ENCODE data around the gene DENND1A. TPM values are rescaled to one million over a fixed set of nuclear protein-coding genes. Genes with fewer than 3 reads are reported as not detected.

DENND1A gene
- total RNA-seq, 1 donor from 2014 or later, result 14.9 TPM

DNA sequence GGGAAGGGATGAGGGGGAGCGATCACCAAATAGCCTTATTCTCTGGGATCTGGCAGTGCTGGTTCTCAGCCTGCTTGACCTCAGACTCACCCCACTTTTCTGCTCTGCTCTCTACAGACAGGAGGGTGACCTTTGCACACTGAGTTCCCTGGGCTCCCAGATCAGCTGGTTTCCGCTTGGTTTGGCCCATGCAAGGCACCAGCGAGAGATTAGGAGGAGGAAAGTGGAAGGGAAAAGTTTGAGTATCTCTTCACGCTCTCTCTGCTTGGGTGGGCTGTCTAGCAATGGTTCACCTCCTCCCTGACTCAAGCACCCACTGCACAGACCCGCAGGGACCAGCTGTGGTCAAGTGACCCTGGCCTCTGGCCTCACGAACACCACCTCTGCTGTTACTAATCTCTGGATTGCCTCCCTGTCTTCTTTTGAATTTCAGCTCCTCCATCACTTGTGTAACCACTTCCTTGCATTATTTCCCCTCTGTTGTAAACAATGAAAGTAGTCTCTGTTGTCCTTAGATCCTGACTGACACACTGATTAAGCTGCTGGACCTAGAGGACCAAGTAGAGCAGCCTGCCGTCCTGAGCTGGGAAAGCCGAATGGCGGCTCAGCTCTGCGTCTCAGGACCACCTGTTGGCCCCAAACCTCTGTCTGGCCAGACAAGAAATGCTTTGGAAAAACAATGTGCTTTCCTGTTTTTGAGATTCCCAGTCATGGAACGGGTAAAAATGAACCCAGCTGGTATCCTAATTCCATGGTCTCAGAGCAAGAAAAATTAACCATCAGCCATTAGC, 387.3 kb downstream of the DENND1A start:
- intact Hi-C loops (cut with micrococcal nuclease), result loop anchor here (5.0 kb wide), 1 partner anchor 455 kb away; no protein-coding TSS in a partner anchor

DNA sequence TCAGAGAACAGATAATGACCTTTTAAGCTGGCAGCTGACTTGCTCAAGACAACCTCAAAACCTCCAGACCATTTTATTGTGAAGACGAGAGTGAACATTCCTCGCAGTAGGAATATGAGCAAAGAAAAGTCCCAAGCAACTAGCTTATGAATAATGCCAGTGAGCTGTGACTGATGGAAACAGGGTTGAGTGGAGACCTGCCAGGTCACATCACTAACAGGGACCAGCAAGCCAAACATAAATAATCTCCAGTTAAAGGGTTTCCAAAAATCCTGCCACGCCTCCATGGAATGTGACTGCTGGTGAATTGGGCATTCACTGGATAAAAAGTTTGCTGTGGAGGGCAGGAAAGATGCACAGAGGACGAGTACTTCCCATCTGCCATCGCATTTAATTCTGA, 388.5 kb downstream of the DENND1A start:
- intact Hi-C loops (cut with micrococcal nuclease), result loop anchor here (5.0 kb wide), 1 partner anchor 456 kb away; no protein-coding TSS in a partner anchor

- intact Hi-C loops (cut with micrococcal nuclease), result loop anchor here (5.0 kb wide), 1 partner anchor 457 kb away; no protein-coding TSS in a partner anchor
These were observed 389.5 kb downstream of the DENND1A start for GRCh38 chr9:123540457-123540856.

GRCh38 chr9:123537809-123538208, 392.1 kb downstream of the DENND1A start:
- intact Hi-C loops (cut with micrococcal nuclease), result no loop called here

DNA sequence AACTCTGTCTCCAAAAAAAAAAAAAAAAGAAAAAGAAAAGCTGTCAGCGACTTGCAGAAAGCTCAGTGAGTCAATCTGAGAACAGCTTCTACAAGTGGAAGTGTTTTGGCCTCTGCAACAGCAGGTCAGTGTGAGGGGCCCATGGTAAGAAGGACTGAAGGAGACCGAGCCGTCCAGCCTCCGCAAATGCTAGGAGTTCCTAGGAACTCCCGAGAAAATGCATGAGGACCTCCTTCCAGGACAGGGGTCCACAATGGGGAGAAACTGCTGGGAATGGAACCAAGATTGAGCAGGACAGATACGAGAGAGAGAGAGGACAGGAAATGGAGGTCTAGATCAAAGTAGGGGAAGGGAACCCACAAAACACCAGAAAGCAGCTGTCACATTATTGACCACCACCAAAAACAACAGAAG, 393.5 kb downstream of the DENND1A start:
- intact Hi-C loops (cut with micrococcal nuclease), result no loop called here

DNA sequence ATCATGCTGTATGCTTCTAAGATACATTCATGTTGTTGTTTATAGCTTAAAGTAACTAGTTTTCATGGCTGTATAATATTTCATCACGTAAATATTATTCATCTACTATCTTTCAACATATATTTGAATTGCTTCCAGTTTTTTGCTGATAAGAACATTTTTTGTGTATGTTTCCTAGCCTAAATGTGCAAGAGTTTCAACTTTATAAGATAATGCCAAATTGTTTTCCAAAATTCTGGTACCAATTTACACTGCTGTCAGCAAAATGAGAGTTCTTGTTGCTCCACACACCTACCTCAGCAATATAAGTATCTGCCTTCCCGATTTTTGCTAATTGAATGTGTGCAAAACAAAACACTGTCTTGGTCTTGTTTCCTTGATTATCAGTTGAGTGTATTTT, 395.6 kb downstream of the DENND1A start:
- intact Hi-C loops (cut with micrococcal nuclease), result no loop called here

DNA sequence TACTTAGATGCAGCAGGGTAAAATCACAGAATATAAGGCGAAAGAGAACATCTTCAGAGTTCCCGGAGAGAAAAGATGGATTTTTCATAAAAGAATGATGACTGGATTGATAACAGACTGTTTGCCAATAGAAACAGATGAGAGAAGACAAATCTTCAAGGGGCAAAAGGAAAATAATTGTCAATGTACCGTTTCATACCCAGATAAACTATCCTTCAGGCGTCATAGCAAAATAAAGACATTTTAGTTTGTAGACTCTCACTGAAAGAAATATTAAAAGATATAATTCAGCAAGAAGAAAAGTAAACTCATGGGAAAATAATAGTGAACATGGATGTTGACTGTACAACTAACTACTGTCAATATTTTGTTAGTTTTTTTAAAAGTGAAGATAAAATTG, 399.7 kb downstream of the DENND1A start:
- intact Hi-C loops (cut with micrococcal nuclease), result no loop called here

GRCh38 chr9:123528501-123528900, 401.4 kb downstream of the DENND1A start:
- intact Hi-C loops (cut with micrococcal nuclease), result no loop called here

DNA sequence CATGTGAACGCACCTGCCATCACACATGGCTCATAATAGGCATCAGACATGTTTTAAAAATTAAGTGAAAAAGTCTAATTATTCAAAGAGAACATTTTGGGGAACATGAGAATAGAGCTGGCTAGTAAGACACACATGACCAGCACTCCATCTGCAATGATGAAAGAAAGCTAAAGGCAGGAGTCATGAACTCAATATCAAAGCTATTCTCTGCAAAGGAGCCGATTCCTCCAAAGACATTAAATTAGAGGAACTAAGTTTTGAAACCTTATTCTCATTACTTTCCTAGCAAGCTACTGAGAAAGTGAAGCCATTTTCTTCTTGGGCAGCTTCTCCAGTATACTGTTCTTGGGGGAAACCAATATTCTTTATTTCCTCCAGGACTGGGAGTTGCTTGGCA, 401.9 kb downstream of the DENND1A start:
- intact Hi-C loops (cut with micrococcal nuclease), result no loop called here

- intact Hi-C loops (cut with micrococcal nuclease), result no loop called here
These were observed 404.0 kb downstream of the DENND1A start for GRCh38 chr9:123525957-123526356.

DNA sequence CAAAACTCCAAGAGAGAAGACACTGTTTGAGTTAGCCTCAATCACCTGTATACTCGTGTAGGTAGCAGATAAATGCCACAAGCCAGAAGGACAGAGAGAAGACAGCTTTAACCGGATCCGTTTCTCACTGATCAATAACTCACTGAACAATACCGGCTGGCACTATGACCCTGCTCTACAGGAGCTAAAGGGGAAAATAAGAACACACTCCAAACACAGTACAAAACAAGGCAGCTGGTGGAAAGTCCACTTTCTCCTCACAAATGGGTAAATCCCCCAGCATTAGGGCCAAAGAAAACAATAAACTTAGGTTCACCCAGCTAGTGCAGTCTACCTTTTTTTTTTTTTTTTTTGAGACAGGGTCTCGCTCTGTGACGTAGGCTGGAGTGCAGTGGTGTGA, 404.5 kb downstream of the DENND1A start:
- intact Hi-C loops (cut with micrococcal nuclease), result no loop called here

- intact Hi-C loops (cut with micrococcal nuclease), result no loop called here
These were observed 405.1 kb downstream of the DENND1A start for GRCh38 chr9:123524866-123525265.

DNA sequence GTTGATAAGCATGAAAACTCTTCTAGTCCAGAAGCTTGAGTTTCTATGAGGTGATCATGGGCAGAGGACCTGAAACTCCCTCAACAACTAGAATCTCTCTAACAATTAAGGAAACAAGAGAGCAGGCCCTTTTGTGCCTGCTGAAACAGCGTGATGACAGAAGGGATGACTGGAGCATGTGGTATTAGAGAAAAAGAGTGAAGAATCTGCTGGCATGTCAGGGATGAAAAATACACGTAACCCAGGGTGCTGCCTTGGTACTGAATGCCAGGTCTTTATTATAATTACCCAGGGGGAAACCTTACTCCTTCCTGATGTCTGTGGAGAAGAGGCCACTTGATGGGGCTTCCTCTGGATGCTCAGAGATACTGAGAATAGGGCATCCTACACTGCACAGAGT, 406.1 kb downstream of the DENND1A start:
- intact Hi-C loops (cut with micrococcal nuclease), result no loop called here

DNA sequence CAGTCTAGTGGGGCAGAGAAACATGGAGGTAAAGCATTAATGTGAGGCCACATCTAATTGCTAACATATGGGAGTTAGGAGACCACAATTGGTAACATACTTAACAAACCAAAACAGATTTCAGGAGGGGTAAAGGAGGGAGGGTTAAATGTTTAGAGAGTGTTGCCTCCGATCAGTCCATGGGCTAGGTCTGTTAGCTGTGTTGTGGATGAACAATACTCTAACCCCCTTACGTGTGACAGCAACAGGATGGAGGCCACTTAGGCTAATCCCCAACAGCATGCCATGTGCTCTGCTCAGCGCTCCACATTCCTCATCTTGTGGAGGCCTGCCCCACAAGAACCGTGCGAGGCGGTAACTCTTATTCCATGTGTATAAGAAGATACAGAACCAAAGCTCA, 406.9 kb downstream of the DENND1A start:
- intact Hi-C loops (cut with micrococcal nuclease), result no loop called here

DNA sequence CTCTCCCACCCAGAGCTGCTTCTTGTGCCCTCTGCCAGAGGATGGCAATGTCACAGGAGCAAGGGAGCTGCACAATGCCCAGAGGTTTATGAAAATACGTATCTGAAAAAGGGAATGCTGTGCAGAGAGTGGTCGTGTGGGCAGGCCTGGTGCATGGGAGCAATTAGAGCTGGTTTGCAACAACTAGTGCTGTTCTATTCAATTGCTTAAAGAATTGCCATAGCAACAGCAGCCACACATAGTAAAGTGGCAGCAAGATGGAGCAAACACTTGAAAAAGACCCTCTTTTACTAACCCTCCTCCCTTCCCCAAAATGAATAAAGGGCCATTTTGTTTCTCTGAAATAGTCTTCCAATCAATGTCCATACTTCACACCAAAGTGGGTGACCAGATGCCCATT, 407.7 kb downstream of the DENND1A start:
- intact Hi-C loops (cut with micrococcal nuclease), result no loop called here

GRCh38 chr9:123518338-123518737, 411.6 kb downstream of the DENND1A start:
- intact Hi-C loops (cut with micrococcal nuclease), result no loop called here

DNA sequence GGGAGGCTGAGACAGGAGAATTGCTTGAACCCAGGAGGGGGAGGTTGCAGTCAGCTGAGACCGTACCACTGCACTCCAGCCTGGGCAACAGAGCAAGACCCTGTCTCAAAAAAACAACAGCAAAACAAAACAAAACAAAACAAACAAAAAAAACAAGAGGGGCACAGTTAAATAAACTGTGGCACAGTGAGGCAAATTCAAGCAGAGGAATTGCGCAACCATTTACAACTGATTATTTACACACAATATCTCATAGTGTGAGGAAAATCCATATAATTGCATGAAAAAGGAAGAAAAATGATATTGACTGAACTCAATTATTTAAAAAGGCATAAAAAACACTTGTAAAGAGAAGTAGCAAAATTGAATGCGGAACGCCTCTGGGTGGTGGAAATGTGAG, 412.4 kb downstream of the DENND1A start:
- intact Hi-C loops (cut with micrococcal nuclease), result no loop called here

DNA sequence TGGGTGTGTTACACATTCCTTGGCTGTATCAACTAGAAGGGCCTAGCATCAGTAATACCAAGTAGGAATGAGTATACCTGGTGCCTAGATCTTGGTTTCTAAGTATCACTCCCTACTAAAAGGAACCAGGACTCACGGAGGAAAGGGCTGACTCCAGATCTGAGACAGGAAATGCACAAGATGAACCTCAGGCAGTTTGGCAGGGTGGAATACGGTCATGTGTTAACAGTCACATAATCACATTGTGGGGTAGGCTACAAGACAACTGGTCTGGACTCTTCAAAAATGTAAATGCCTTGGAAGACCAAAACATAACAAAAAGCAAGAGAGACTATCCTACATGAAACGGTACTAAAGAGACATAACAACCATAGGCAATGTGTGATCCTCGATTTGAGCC, 415.2 kb downstream of the DENND1A start:
- intact Hi-C loops (cut with micrococcal nuclease), result no loop called here

GRCh38 chr9:123513554-123513953, 416.4 kb downstream of the DENND1A start:
- intact Hi-C loops (cut with micrococcal nuclease), result no loop called here

DNA sequence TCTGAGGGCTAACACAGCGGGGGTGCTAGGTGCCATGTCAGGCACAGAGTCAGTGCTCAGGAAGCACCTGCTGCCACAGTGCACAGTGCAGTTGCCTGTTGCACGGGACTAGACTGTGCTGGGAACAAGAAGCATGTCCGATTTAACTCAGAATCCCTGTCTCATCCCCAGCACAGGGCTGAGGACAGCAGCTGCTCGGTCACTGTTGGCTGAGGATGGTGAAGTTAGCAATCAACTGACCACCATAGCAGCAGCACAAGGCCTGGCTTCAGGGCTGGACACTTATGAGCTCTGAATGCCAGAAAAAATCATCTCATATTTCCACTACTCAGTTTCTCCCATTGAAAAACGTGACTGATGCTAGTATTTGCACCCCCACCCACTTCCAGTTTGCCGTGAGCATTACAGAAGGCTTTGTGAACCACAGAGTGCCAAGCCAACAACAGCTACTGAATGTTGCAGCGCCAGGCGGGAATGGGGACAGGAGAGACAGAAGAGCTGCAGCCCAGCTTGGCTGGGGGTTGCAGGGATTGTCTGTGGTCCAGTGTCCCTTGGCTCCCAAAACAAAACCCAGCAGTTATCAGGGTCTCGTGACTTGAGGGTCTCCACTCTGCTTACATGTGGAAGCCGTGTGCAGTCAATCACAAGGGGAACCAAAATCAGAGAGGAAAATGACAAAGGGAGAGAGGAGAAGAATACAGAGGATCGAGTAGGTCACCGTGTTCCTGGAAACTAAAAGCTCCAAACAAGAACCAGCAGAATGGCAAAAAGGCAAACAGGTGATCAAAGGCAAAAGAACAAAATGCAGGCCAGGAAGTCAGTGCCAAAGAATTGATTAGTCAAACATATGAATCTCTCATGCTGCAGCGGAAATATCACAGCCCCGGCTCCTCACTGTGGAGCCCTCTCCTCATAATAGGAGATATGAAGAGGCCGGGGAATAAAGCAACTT, 418.3 kb downstream of the DENND1A start:
- intact Hi-C loops (cut with micrococcal nuclease), result no loop called here

GRCh38 chr9:123509646-123510045, 420.3 kb downstream of the DENND1A start:
- intact Hi-C loops (cut with micrococcal nuclease), result no loop called here

DNA sequence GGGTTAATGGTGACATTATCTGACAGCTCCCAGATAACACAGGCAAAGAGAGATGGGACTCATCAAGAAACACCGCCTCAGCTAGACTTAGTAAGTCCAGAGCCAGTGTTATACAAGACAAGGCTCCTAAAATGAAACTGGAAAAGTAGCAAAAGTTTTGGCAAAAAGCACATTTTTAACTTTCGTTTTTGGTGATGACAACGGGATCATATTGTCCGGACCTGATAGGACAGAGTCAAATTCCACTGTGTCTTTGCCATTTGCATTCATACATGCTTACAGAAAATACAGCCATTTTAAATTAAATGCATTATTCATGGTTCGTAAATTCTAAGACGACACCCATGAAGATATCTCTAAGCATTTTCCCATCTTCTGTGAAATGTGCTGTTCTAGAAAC, 421.9 kb downstream of the DENND1A start:
- intact Hi-C loops (cut with micrococcal nuclease), result no loop called here
